ENCODE measurements around the gene BUD13.

- no peak for TF ChIP-seq CTCF (IDR thresholded peaks at IDR 0.05)
- TF ChIP-seq POLR2AphosphoS5 (IDR thresholded peaks at IDR 0.05) = no peak
- TF ChIP-seq POLR2A (IDR thresholded peaks at IDR 0.05) = no peak
These were observed 71.4 kb downstream of the BUD13 start for GRCh38 chr11:116701297-116701801.
